HG02798 (cell line): ENCODE data around the gene CHD6.

ENCODE experiments used
- ATAC-seq: cut with Tn5 transposase; IDR thresholded peaks from one replicate; pipeline ENCODE4 v1.9.1; 2021; ENCODE audit warnings: mild to moderate bottlenecking; ENCODE audit not compliant: unreplicated experiment, poor library complexity

Gene CHD6

DNA sequence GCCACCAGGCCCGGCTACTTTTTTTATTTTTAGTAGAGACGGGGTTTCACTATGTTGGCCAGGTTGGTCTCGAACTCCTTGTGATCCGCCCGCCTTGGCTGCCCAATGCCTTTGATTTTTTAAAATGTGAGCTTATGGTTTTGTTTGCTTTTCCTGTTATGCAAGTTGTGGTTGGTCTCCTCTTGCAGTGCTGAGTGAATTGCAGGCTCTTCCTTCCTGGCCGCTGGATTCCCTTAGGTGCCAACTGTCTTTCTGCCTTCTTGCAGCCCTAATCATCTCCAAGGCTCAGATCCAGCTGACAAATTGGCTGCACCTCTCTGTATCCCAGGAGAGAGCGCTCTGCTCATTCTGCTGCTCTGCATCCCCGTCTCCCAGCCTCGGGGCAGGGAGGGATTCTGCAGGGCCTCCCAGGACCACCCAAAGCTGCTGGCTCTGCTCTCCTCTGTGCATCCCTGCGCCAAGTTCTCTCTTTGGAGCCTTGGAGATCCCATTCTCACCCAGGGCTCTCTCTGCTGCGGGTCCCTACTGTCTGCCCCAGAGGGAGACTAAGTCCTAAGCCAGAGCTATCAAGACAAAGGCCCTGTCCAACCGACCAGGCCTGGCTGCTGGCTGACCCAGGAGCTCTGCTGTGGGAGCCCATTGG lies 237.5 kb downstream of the CHD6 start:
- ATAC-seq, result no peak

DNA sequence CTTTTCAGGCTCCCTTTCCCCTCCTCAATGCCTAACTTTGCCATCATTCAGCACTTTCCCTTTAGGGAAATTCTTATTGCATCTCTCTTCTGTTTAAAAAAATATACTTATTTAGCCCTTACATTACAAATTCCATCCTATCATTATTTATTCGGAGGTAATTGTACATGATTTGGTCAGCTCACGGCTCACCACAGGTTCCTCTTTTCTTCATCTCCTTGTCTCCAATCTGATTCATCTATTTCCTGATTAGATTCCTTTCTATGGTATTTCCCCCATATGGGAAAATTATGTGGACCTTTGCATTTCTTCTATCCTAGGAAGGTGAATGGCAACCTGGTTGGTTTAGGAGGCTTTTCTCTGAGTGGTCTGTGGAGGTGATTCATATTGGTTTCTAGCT lies 238.6 kb downstream of the CHD6 start:
- ATAC-seq, result no peak

DNA sequence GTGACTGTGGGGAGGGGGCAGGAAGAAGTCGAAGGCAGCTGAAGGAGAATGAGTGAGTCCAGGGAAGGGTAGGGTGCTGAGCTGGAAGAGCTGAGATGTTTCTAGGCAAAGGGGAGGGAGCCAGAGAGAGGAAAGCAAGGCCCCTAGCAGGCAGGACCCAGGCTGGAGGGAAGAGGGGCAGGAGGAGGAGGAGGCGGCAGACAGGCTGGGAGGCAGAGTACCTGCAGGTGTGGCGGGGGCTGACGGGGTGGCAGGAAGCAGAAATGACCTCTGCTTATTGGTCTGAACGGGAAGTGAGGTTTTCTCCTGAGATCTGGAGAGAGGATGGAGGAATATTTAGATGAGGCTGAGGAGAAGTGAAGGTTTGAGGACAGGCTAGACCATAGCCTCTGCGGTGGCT lies 240.9 kb downstream of the CHD6 start:
- ATAC-seq, result no peak

DNA sequence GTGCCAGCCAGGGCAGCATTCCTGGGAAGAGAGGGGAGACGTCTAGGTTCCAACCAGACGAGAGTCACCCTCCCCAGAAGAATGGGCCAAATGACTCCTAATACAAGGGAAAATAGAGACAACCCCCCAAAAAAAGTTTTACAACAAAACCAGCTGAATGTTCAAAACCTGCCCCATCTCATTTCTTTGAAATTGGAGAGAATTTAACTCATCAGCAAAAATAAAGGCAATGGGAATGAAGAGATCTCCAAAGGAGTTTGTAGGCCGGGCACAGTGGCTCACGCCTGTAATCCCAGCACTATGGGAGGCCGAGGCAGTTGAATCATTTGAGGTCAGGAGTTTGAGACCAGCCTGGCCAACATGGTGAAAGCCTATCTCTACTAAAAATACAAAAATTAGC lies 241.8 kb downstream of the CHD6 start:
- no peak for ATAC-seq

DNA sequence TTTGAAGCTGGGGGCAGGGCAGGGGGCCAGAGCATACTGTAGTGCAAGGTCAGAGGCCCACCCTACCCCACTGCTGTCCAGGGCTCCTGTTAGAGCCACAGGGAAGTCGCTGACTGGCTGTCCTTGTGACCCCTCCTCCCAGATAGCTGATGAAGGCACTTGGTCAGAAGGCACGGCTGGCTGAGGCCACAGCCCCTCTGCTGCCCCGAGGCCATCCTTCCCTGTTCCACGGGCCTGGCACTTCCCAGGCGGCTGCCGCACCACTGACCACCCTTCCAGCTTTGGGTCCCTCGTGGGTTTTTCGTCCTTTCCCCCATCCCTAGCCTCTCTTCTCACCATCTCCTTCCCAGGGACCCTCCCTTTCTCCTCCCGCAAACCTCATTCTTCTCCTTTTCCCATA lies 242.3 kb downstream of the CHD6 start:
- ATAC-seq, result no peak

DNA sequence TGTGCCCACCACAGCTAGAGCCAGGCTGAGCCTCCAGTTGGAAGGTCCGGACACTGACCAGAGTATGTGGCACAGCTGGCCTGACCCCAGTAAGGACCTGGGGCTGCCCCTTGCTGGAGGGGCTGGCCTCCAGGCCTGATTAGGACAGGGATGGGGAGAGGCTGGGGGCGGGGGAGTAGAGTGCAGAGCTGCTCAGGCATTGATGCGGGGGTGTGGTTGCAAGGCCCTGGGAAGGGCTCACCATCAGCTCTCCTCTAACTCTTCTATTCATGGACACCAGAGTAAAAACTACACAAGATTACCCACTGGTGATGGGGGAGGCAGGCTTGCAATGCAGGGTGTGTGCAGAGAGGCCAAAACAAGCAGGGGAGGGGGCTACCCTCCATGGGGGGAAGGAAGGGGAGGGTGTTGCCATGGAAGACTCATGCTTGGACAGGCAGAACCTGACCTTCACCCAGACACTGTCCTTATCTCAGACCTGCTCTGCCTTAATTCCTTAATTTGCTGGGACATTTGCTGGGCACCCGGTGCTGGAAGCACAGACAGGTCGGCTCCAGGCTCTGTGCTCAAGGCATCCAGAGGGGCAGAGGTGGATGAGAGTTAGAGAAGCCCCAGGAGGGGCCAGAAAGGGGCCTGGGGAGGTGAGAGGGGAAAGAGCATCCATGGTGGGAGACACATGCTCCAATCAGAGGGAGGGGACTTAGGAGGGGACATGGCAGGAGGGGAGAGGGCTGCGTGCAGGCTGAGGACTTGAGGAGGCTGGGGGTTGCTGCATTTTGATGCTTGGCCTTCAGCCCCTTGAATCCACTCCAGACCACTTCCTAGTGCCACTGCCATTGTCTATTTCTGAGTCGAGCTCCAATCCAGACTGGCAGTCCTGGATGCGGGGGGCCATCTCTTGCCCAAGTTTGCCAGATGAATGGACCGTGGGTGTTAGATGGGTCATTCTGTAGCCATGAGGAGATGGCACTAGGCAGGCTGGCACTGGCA lies 244.0 kb downstream of the CHD6 start:
- ATAC-seq, result no peak

DNA sequence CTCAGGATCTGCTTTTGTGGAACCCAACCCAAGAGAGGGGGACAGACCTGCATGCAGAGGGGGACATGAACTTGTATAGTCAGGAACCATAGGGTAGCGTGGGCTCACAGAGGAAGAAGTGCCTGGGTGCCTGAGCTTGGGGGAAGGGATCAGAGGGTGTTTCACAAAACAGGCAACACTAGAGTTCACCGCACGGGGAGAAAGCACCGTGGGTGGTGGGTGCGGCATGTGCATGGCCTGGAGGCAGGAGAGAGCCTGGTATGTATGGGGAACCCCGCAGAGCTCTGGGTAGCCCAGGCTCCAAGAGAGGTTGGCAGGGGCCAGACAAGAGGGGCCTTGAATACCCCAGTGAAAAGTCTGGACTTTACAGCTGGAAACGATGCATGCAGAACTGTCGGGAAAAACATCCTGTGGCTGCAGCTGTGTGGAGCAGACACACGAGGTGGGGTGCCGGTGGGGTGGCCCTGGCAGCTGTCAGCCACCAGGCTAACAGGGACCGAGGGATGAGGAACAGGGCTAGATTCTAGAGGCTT lies 244.9 kb downstream of the CHD6 start:
- no peak for ATAC-seq

DNA sequence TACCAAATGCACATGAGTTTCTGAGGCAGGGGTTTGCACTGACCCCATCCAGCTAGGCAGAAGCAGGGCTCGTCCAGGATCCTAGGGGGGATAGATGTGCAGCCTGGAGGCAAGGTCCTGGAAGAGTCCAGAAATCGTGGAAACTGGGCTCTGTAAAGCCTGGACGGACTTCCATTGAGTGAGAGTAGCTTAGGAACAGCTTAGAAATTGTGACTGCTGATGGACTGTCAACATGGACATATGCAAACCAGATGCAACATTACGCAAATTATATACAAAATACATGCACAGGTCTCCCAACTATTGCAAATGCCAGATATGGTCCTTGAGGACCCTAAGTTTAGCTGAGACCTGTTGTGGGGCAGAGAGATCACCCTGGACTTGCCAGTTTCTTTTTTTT lies 246.8 kb downstream of the CHD6 start:
- ATAC-seq, result no peak

DNA sequence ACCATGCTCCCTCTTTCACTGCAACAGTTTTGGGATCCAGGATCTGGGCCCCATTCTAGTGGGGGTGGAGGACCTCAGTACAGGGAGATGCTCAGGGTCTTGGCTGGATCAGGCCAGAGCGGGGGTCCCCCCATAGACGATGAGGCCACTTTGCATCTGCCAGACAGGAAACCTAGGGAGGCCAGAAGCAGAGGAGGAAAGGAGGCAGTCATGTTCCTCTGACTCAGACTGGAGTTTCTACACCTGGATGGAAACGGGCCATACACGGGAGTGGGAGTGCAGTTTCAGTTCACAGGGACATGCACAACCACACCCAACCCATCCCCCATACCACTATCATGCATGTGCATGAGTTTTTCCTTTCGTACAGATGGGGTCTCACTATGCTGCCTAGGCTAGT lies 248.0 kb downstream of the CHD6 start:
- no peak for ATAC-seq

DNA sequence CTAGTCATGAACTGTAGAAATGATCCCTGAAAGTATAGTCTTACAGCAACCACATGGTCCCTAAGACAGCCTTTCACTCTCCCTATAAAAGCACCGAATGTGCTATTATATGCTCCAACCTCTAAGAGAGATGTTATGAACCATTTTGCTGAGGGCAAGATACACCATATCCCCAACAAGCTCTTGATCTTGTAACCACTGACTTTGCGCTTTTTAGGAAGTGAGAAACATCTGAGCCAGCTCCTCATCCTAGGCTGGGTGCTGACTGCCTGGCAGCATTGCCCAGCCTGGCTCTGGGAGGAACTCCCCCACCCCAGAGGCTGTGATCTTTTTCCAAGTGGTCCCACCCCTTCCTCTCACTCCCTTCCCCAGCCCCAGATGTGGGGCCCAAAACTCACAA lies 248.5 kb downstream of the CHD6 start:
- ATAC-seq, result no peak

DNA sequence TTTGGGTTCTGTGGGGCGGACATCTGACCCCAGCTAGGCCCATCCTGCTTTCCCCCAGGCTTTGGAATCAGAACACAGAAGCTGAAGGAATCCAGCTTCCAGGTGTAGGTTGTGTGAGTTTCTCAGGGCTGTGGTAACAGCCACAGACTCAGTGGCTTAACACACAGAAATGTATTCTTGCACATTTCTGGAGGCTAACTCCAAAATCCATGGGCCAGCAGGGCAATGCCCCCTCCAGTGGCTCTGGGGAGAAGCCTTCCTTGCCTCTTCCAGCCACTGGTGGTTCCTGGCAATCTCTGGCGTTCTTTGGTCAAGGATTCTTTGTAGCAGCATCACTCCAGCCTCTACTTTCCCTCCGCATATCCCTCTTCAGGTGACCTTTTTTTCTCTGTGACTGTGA lies 250.2 kb downstream of the CHD6 start:
- ATAC-seq, result no peak

DNA sequence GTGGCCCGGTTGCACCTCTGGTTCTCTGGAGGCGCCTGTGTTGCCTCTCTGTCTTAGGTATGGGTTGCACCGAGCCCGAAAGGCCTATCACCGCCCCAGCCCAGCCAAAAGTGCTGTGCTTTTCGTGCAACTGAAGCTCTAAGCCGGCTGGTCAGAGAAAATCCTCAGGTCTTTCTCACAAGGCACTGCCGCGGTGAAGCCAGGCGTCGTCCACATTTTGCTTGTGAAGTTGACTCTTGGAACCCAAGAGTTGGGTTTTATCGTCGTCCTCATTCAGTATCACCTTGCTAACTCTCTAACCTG lies 250.8 kb downstream of the CHD6 start:
- no peak for ATAC-seq

DNA sequence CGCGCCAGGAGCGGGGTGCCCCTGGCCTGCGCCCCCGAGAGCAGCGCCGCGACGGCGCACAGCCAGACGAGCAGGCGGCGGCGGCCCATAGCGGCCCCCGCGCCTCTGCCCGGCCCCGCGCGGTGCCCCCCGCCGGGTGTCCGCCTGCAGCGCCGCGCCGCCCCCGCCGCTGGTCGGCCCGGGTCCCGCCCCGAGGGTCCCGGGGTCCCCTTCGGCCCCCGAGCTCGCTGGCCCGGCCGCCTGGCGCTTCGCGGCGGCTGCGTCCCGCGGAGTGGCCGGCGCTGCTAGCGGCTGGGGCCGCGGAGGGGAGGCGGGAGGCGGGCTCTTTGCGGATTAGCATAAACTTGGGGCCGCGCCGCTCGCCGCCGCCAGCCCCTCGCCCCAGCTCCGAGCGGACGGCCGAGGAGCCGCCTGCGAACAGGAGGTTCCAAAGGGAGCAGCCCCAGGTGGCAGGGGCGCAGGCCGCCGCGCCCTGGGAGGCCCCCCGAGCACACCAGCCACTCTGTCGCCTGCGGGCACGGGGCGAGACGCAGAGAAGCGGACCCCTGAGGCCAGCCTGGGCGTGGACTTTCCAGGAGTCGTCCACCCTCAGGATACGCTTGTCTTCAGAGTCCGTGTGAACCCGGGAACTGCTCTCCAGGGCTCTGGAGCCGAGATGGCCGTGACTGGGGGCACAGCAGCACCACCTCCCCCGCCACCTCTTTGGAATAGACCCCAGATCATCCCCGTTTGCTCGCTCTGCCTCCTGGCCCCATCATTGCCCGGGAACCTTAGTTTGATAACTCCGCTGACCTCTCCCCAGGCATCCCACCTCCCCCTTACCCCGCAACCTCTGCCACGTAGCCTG lies 251.4 kb downstream of the CHD6 start, which contains the start of gene EMILIN3:
TSS of gene EMILIN3 (minus strand) at position 273 of the 847 bp plus-strand sequence. CDS start at position 89, 184 bp downstream.
- no peak for ATAC-seq

DNA sequence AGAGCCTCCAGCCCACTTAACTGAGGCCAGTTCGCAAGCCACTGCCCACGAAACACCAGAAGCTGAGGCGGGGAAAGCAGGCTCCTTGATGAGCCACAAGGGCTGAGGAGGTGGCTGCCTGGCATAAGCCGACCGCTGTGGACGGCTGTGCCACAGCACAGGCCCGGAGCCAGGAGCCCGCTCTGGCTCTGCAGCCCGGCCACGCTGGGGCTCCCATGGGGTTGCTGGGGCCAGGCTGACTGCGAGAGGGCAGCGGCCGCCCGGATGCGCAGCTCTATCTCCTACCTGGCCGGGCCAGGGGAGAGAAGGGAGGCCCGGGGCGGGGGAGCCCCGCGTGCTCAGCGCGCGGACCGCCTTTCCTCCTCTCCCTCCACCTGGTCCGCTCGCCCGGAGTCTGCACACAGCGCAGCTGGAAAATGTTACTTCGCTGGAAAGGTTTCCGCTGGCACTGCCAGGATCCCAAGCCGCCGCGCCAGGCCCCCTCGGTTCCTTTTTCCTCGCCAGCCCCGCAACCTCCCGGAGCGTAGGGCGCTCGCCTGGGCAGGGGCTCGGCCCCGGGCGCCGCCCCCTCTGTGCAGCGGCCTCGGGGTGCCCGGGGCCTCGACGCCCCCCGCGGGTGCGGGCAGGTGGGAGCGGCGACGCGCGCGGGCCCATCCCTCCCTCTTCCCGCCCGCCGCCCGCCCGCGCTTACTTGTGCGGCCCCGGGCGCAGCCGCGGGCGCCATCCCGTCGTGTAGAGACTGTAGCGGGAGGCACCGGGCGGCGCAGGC lies 252.2 kb downstream of the CHD6 start:
- ATAC-seq, result no peak

DNA sequence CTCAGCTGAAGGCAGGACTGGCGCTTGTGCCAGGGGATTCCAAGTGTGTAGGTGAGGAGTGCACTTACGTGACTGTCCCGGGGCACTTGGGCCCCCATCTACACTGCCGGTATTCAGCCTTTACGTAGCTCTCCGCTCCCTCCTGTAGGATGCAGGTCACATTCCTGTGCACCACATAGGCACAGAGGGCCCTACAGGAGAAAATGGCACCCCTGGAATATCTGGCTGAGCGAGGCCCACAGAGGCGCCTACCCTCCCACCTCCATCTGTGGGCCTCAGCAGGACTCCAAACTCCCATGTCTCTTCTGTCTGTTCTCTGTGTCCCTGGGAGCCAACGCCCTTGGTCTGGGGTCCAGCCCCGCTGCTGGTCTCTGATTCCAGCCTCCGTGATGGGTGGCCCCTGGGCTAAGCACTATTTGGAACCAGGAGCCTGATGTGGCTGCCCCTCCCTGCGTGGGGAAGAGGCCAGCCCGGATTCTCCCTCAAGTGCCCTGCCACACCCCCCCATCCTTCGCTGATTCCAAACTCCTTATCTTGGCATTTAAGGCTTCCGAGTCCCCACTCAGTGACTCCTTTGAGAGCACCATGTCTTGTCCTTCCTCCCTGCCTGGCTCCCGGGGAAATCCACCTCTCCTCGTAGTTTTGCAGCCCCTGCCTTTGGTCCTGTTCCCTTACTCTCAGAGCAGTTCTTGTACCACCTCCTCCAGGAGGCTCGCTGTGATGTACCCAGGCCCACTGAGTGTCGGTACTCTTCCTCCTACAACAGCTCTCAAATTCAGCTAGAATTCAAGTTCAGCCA lies 253.0 kb downstream of the CHD6 start:
- no peak for ATAC-seq

DNA sequence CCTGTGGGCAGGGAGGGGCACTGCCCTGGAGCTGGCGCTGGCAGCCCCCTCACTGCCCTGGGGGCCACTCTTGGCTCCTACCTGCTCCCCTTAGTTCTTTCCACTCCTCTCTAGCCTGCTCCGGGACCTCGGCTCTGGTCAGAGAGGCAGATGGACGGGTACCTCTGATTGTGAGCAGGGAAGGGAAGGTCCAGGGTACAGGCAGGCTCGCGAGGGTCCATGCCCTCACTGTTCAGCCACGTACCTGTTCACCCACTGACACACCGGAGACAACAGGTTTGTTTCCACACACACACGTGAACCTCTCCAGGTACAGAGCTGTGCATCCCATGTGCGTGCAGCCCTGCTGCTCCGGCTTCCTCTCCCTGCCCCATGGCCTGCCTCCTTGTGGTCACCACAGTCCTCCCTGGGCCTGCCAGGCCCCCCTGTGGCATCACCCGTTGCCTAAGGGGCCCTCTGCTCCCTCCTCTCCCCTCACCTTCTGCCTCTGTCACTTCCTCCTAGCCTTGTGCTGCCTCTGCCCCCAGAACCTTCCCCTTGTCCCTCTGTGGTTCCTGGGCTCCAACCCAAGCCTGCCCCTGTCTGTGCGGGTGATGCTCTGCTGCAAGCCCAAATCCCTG lies 253.8 kb downstream of the CHD6 start:
- no peak for ATAC-seq

DNA sequence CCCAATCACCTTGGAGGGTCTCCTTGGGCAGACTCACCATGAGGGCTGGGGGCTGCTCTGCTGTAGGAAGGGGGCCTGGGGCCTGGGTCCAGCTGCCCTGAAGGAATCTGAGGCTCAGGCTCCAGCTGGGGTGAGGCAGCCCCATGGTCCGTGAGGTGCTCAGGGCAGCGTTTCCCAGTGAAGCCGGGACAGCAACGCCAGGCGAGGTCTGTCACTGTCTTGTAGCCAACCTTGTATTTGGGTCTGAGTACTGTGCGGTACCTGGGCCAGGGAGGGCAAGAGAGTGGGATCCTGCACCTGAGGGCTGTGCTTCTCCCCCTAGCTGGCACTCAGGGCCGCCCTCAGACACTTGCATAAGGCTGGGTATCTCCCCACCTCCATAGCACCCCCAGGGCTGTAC lies 254.6 kb downstream of the CHD6 start:
- ATAC-seq, result no peak

DNA sequence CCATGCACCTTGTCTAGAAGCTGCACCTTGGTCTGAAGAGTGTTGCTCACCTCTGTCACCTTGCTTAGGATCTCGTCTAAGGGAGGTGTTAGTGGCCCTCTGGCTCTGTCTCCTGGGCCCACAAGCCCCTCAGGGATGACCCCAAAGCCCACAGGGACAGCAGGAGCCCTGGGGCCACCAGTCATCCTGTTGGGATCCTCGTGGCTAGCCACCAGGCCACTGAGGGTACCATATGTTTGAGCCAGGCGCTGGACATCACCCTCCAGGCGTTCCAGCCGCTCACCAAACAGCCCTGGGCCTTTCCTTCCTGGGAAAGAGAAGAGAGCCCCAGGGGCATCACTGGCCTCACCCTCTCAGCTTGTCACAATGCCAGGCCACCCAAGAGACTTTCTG lies 255.4 kb downstream of the CHD6 start:
- no peak for ATAC-seq
